Measurements from ENCODE around the gene RAB8B.
"Not testable (repeated sequence)": the region's sequence is repeated elsewhere in the genome, so short reads cannot be mapped to it uniquely, and the experiment has no call there.

The RAB8B gene

GRCh38 chr15:63208824-63209223, 19.4 kb downstream of the RAB8B start:
- DNase-seq (ENCODE audit: low read depth in 2 of 2): not testable (repeated sequence)

GRCh38 chr15:63210151-63211091, 21.0 kb downstream of the RAB8B start:
- no peak for DNase-seq (ENCODE audit: low read depth in 2 of 2)

GRCh38 chr15:63211092-63211490, 21.7 kb downstream of the RAB8B start:
- DNase-seq (ENCODE audit: low read depth in 2 of 2): no peak

GRCh38 chr15:63211549-63211948, 22.1 kb downstream of the RAB8B start:
- DNase-seq (ENCODE audit: low read depth in 2 of 2): no peak

- DNase-seq (ENCODE audit: low read depth in 2 of 2): no peak
Measured at GRCh38 chr15:63212050-63213004, 22.9 kb downstream of the RAB8B start.

- no peak for DNase-seq (ENCODE audit: low read depth in 2 of 2)
Measured at GRCh38 chr15:63218100-63218808, 28.8 kb downstream of the RAB8B start.

- no peak for DNase-seq (ENCODE audit: low read depth in 2 of 2)
Measured at GRCh38 chr15:63219196-63219710, 29.8 kb downstream of the RAB8B start.

- DNase-seq (ENCODE audit: low read depth in 2 of 2): no peak
Measured at GRCh38 chr15:63221346-63221745, 31.9 kb downstream of the RAB8B start.

- DNase-seq (ENCODE audit: low read depth in 2 of 2): no peak
Measured at GRCh38 chr15:63223463-63223862, 34.1 kb downstream of the RAB8B start.

GRCh38 chr15:63225381-63225780, 36.0 kb downstream of the RAB8B start:
- no peak for DNase-seq (ENCODE audit: low read depth in 2 of 2)

GRCh38 chr15:63226155-63226883, 36.9 kb downstream of the RAB8B start:
- DNase-seq (ENCODE audit: low read depth in 2 of 2): no peak

- DNase-seq (ENCODE audit: low read depth in 2 of 2): no peak
Measured at GRCh38 chr15:63226966-63227401, 37.6 kb downstream of the RAB8B start.

GRCh38 chr15:63227689-63228088, 38.3 kb downstream of the RAB8B start:
- DNase-seq (ENCODE audit: low read depth in 2 of 2): no peak

GRCh38 chr15:63231206-63231605, 41.8 kb downstream of the RAB8B start:
- DNase-seq (ENCODE audit: low read depth in 2 of 2): no peak

GRCh38 chr15:63231706-63232105, 42.3 kb downstream of the RAB8B start:
- DNase-seq (ENCODE audit: low read depth in 2 of 2): no peak

- no peak for DNase-seq (ENCODE audit: low read depth in 2 of 2)
Measured at GRCh38 chr15:63232405-63232804, 43.0 kb downstream of the RAB8B start.

GRCh38 chr15:63232943-63233342, 43.5 kb downstream of the RAB8B start:
- DNase-seq (ENCODE audit: low read depth in 2 of 2): no peak

- DNase-seq (ENCODE audit: low read depth in 2 of 2): no peak
Measured at GRCh38 chr15:63233667-63234423, 44.4 kb downstream of the RAB8B start.

- DNase-seq (ENCODE audit: low read depth in 2 of 2): no peak
Measured at GRCh38 chr15:63234451-63234870, 45.1 kb downstream of the RAB8B start.

GRCh38 chr15:63236272-63236671, 46.9 kb downstream of the RAB8B start:
- no peak for DNase-seq (ENCODE audit: low read depth in 2 of 2)

Measured in activated CD8-positive, alpha-beta memory T cell treated with anti-CD3 and anti-CD28 coated beads for 4 hours (primary cell).